Thoracic aorta (tissue), 2 donors: ENCODE results near the gene ETFDH. TPM values are rescaled to one million over a fixed set of nuclear protein-coding genes. Genes with fewer than 3 reads are reported as not detected.

Source experiments
- ATAC-seq: fragments of 150-250 bp; one replicate; pipeline ENCODE4 v1.8.0; 2017; ENCODE audit warnings: low read depth; ENCODE audit not compliant: insufficient number of reproducible peaks, low FRiP score
- DNase-seq: peaks from one replicate; pipeline ENCODE4 v3.0.0-alpha.2; 2020; ENCODE audit warnings: low spot score
- H3K27ac ChIP-seq, 2 donors: fragments of 200-600 bp; sonication (generic); 1 replicate in 1 of 2; 2 replicates in 1 of 2; pipeline ENCODE4 v1.5.1; 2016; ENCODE audit warnings: mild to moderate bottlenecking in 2 of 2, moderate library complexity in 2 of 2
- H3K27me3 ChIP-seq: fragments of 200-600 bp; sonication (generic); replicated peaks from 2 replicates; pipeline ENCODE4 v1.6.0; 2016; ENCODE audit warnings: mild to moderate bottlenecking; ENCODE audit not compliant: insufficient read depth
- H3K36me3 ChIP-seq: fragments of 200-600 bp; sonication (generic); one replicate; pipeline ENCODE4 v1.5.1; 2016
- H3K4me1 ChIP-seq, 2 donors: fragments of 200-600 bp; sonication (generic); 1 replicate in 1 of 2; 2 replicates in 1 of 2; pipeline versions ENCODE4 v1.5.1 to v1.6.0; 2016; ENCODE audit warnings: low read depth in 2 of 2, mild to moderate bottlenecking in 1 of 2; ENCODE audit not compliant: control insufficient read depth in 1 of 2
- H3K4me3 ChIP-seq: fragments of 200-600 bp; sonication (generic); 2 replicates; pipeline ENCODE4 v1.5.1; 2016; ENCODE audit warnings: mild to moderate bottlenecking
- H3K9me3 ChIP-seq: fragments of 200-600 bp; sonication (generic); 2 replicates; pipeline ENCODE4 v1.5.1; 2016
- CTCF ChIP-seq: fragments of 200-600 bp; sonication (generic); IDR thresholded peaks from one replicate; pipeline ENCODE4 v1.5.1; 2019; ENCODE audit warnings: antibody characterized with exemption
- total RNA-seq, 2 donors: library from RNA; depleted of rRNA; stranded (reverse); fragments of >200 nt; gene quantifications; one replicate each; pipeline versions ENCODE4 v1.1.0 to v1.2.3, GENCODE V29; 2016

Gene ETFDH
- total RNA-seq, 2 donors from 2014 or later: 15.6 to 18.6 TPM

DNA sequence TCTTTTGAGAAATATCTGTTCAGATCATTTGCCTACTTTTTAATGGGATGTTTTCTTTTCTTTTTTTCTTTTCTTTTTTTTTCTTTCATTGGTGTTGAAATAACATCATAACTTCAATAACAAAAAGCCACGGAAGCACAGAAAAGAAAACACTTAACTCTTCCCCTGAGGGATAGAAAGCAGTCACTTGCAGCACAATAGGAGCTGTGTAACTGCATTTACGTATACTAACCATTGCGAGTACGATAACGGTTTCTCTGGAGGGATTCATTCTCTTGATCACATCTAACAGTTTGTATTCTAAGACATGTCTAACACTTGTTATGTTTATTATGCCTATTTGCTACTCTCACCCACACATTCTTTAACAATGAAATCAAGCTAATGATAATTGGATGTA, 27.7 kb upstream of the ETFDH start:
- H3K27ac ChIP-seq: no peak overlapping the region
- H3K27me3 ChIP-seq: no peaks in the 10 kb centered on the region
- no peaks in the 10 kb centered on the region for H3K36me3 ChIP-seq
- no peak for ATAC-seq
- H3K4me1 ChIP-seq: no peaks in the 10 kb centered on the region
- DNase-seq: no peak
- no peak overlapping the region for H3K4me3 ChIP-seq
- no peak for TF ChIP-seq CTCF
- H3K9me3 ChIP-seq: no peaks in the 10 kb centered on the region

- H3K9me3 ChIP-seq: no peaks in the 10 kb centered on the region
- no peaks in the 10 kb centered on the region for H3K36me3 ChIP-seq
- H3K27me3 ChIP-seq: no peaks in the 10 kb centered on the region
- no peak overlapping the region for H3K27ac ChIP-seq
- DNase-seq (no peak), ATAC-seq (no peak)
- no peaks in the 10 kb centered on the region for H3K4me1 ChIP-seq
- no peak for TF ChIP-seq CTCF
- no peak overlapping the region for H3K4me3 ChIP-seq
Observed at GRCh38 chr4:158644760-158645159, 27.3 kb upstream of the ETFDH start.

GRCh38 chr4:158649111-158649680, 22.9 kb upstream of the ETFDH start:
- no peak overlapping the region for H3K4me3 ChIP-seq
- TF ChIP-seq CTCF: no peak
- no peaks in the 10 kb centered on the region for H3K4me1 ChIP-seq
- no peaks in the 10 kb centered on the region for H3K27me3 ChIP-seq
- ATAC-seq (no peak), DNase-seq (no peak)
- H3K27ac ChIP-seq: no peak overlapping the region
- H3K36me3 ChIP-seq: no peaks in the 10 kb centered on the region
- H3K9me3 ChIP-seq: no peaks in the 10 kb centered on the region

DNA sequence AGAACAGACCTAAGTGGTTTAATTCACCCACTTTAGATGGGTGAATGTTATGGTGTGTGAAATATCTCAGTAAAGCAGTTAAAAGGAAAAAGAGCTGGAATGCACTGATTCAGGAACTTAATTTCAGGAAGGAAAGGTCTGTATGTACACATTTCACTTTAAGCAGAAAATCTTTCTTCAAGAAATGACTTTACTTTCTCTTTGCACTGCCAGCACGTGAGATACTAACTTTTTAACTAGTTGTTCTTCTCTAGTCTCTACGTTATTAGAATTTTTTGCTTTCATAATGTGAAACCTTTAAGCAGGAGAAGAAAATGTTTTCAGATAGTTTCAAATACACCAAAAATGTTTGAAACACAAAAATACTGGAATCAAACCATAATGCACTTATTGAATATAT, 19.2 kb upstream of the ETFDH start:
- DNase-seq: no peak
- TF ChIP-seq CTCF: no peak
- Histone ChIP-seq H3K9me3 (no peaks in the 10 kb centered on the region), H3K36me3 (no peaks in the 10 kb centered on the region), H3K4me1 (no peaks in the 10 kb centered on the region), H3K27ac (no peak overlapping the region), H3K27me3 (no peaks in the 10 kb centered on the region), H3K4me3 (peak overlapping the region; percentile 40)
- ATAC-seq: no peak

GRCh38 chr4:158656439-158656838, 15.7 kb upstream of the ETFDH start:
- H3K27me3 ChIP-seq: no peaks in the 10 kb centered on the region
- no peaks in the 10 kb centered on the region for H3K36me3 ChIP-seq
- no peaks in the 10 kb centered on the region for H3K4me1 ChIP-seq
- H3K9me3 ChIP-seq: no peaks in the 10 kb centered on the region
- H3K27ac ChIP-seq: no peak overlapping the region
- no peak overlapping the region for H3K4me3 ChIP-seq
- no peak for TF ChIP-seq CTCF
- DNase-seq (no peak), ATAC-seq (no peak)
